HepG2 (cell line): Measurements from ENCODE around the gene SLC22A23. TPM values are rescaled to one million over a fixed set of nuclear protein-coding genes. Genes with fewer than 3 reads are reported as not detected.

ENCODE experiments used
- AHR ChIP-seq: IDR thresholded peaks from 2 replicates; pipeline ENCODE4 v1.6.1; 2018; ENCODE audit warnings: missing genetic modification reagents, missing compliant biosample characterization
- ARID2 ChIP-seq: sonication (generic); formaldehyde crosslinking; IDR thresholded peaks from 2 replicates; pipeline ENCODE4 v1.8.1; 2022; ENCODE audit warnings: mild to moderate bottlenecking, missing genetic modification reagents, borderline replicate concordance
- CBFB ChIP-seq: sonication (generic); formaldehyde crosslinking; IDR thresholded peaks from 2 replicates; pipeline ENCODE4 v1.4.0; 2020; ENCODE audit warnings: missing genetic modification reagents
- CREM ChIP-seq, 2 experiments: sonication (generic) in 1 of 2; formaldehyde crosslinking in 1 of 2; IDR thresholded peaks; 2 replicates each; pipeline versions ENCODE4 v1.4.0 to v1.6.1; 2016 to 2020; ENCODE audit warnings: antibody characterized with exemption in 1 of 2, mild to moderate bottlenecking in 1 of 2, missing genetic modification reagents in 1 of 2
- HOXA5 ChIP-seq: sonication (generic); formaldehyde crosslinking; IDR thresholded peaks from 2 replicates; pipeline ENCODE4 v1.4.0; 2020; ENCODE audit warnings: missing genetic modification reagents
- HOXA7 ChIP-seq: sonication (generic); formaldehyde crosslinking; IDR thresholded peaks from 2 replicates; pipeline ENCODE4 v1.8.1; 2022; ENCODE audit warnings: mild to moderate bottlenecking, missing genetic modification reagents, moderate library complexity
- MIER2 ChIP-seq: IDR thresholded peaks from 2 replicates; pipeline ENCODE4 v1.6.1; 2016; ENCODE audit warnings: missing biosample characterization, missing genetic modification reagents
- NFE2 ChIP-seq: sonication (generic); formaldehyde crosslinking; IDR thresholded peaks from 2 replicates; pipeline ENCODE4 v1.4.0; 2020; ENCODE audit warnings: missing genetic modification reagents
- PREB ChIP-seq: sonication (generic); formaldehyde crosslinking; IDR thresholded peaks from 2 replicates; pipeline ENCODE4 v1.4.0; 2020; ENCODE audit warnings: missing genetic modification reagents
- SMC3 ChIP-seq: IDR thresholded peaks from 2 replicates; pipeline ENCODE4 v1.6.1; 2011; ENCODE audit warnings: low read length, improper control_type of control experiment
- TERF1 ChIP-seq: sonication (generic); formaldehyde crosslinking; IDR thresholded peaks from 2 replicates; pipeline ENCODE4 v1.8.0; 2022; ENCODE audit warnings: mild to moderate bottlenecking, missing genetic modification reagents, moderate library complexity
- U2AF1 ChIP-seq: fragments of 200-400 bp; formaldehyde crosslinking; optimal IDR thresholded peaks from 2 replicates; pipeline ENCODE3; 2017; ENCODE audit warnings: mild to moderate bottlenecking, low read depth, low read length
- ZNF230 ChIP-seq: sonication (generic); formaldehyde crosslinking; IDR thresholded peaks from 2 replicates; pipeline ENCODE4 v1.4.0; 2020; ENCODE audit warnings: mild to moderate bottlenecking, missing genetic modification reagents
- ZNF317 ChIP-seq: sonication (generic); formaldehyde crosslinking; IDR thresholded peaks from 2 replicates; pipeline ENCODE4 v1.5.0; 2020; ENCODE audit warnings: mild to moderate bottlenecking, missing genetic modification reagents
- ZNF407 ChIP-seq: sonication (generic); formaldehyde crosslinking; IDR thresholded peaks from one replicate; pipeline ENCODE4 v1.5.1; 2020; ENCODE audit warnings: mild to moderate bottlenecking, missing genetic modification reagents; ENCODE audit errors: not compliant biosample characterization
- ZNF513 ChIP-seq: sonication (generic); formaldehyde crosslinking; conservative IDR thresholded peaks from 2 replicates; pipeline ENCODE4 v1.5.0; 2020; ENCODE audit warnings: missing genetic modification reagents
- ZNF615 ChIP-seq: sonication (generic); formaldehyde crosslinking; IDR thresholded peaks from 2 replicates; pipeline ENCODE4 v1.5.0; 2020; ENCODE audit warnings: mild to moderate bottlenecking, missing genetic modification reagents, borderline replicate concordance
- ZNF619 ChIP-seq: sonication (generic); formaldehyde crosslinking; IDR thresholded peaks from 2 replicates; pipeline ENCODE4 v1.4.0; 2020; ENCODE audit warnings: mild to moderate bottlenecking, missing genetic modification reagents
- ZNF674 ChIP-seq: sonication (generic); formaldehyde crosslinking; IDR thresholded peaks from 2 replicates; pipeline ENCODE4 v1.5.0; 2020; ENCODE audit warnings: low read depth, mild to moderate bottlenecking, missing genetic modification reagents
- polyA plus RNA-seq, 8 experiments: library from polyadenylated mRNA; depleted of rRNA in 3 of 8; stranded (reverse) in 7 of 8; unstranded in 1 of 8; fragments of >200 nt; fragmentation: Illumina TruSeq in 4 of 8; extraction: Trizol in 4 of 8; gene quantifications; 2 replicates each; pipeline versions ENCODE4 v1.2.1 to v1.2.3, GENCODE V29; 2011 to 2016; ENCODE audit warnings: low read depth in 4 of 8, missing spikeins in 1 of 8, mixed read lengths in 1 of 8; ENCODE audit not compliant: insufficient read depth in 1 of 8
- total RNA-seq, 5 experiments: library from RNA; depleted of rRNA; stranded (reverse); fragments of >200 nt; fragmentation: Illumina TruSeq; extraction: Trizol; gene quantifications; 2 replicates each; pipeline ENCODE4 v1.2.3, GENCODE V29; 2016; ENCODE audit warnings: low read depth in 1 of 5

SLC22A23 gene
- total and polyA plus RNA-seq, 2 of the 13 experiments (the other 11 are each of a cell fraction or from before 2014, with no cell fraction given): 11.8 to 17.5 TPM

- TF ChIP-seq CREM (IDR thresholded peaks at IDR 0.05) (no peak; the same call in 1 of the 2 replicates), CREM (CRISPR knock-in tag; IDR thresholded peaks at IDR 0.05) (no peak), HOXA7 (CRISPR knock-in tag) (no peak), HOXA5 (CRISPR knock-in tag) (0 out of 2 replicates have a peak, but pooled peaks have one; percentile 53), ZNF230 (CRISPR knock-in tag) (no peak), AHR (no peak; the same call in 1 of the 2 replicates), ZNF619 (CRISPR knock-in tag) (no peak), MIER2 (CRISPR knock-in tag) (no peak), ZNF317 (CRISPR knock-in tag) (0 out of 2 replicates have a peak, but pooled peaks have one; percentile 48), CBFB (0 out of 2 replicates have a peak, but pooled peaks have one; percentile 50), SMC3 (no peak), PREB (no peak), ZNF674 (CRISPR knock-in tag) (no peak), U2AF1 (no peak), ARID2 (CRISPR knock-in tag) (no peak), ZNF615 (CRISPR knock-in tag) (no peak), ZNF513 (CRISPR knock-in tag) (no peak), TERF1 (CRISPR knock-in tag) (no peak), ZNF407 (CRISPR knock-in tag) (no peak), NFE2 (CRISPR knock-in tag) (no peak)
These were observed 77.3 kb downstream of the SLC22A23 start (continued) for GRCh38 chr6:3379482-3380060.
